ENCODE measurements around the gene PTTG1IP.

GRCh38 chr21:44846224-44846484 is 27.3 kb downstream of the PTTG1IP start:
- no peak for TF ChIP-seq ZNF530 (tag by site-specific recombination; IDR thresholded peaks at IDR 0.05; ENCODE audit: low read depth)
- TF ChIP-seq ZSCAN18 (tag by site-specific recombination; IDR thresholded peaks at IDR 0.05): no peak
- TF ChIP-seq ZNF416 (tag by site-specific recombination; IDR thresholded peaks at IDR 0.05): no peak
- TF ChIP-seq ZNF704 (tag by site-specific recombination; IDR thresholded peaks at IDR 0.05): no peak

All from HEK293 (cell line).